ENCODE results near the gene SOX8.
A peak's percentile ranks its signal among the peaks of the same experiment; 100 is the strongest.

The SOX8 gene

DNA sequence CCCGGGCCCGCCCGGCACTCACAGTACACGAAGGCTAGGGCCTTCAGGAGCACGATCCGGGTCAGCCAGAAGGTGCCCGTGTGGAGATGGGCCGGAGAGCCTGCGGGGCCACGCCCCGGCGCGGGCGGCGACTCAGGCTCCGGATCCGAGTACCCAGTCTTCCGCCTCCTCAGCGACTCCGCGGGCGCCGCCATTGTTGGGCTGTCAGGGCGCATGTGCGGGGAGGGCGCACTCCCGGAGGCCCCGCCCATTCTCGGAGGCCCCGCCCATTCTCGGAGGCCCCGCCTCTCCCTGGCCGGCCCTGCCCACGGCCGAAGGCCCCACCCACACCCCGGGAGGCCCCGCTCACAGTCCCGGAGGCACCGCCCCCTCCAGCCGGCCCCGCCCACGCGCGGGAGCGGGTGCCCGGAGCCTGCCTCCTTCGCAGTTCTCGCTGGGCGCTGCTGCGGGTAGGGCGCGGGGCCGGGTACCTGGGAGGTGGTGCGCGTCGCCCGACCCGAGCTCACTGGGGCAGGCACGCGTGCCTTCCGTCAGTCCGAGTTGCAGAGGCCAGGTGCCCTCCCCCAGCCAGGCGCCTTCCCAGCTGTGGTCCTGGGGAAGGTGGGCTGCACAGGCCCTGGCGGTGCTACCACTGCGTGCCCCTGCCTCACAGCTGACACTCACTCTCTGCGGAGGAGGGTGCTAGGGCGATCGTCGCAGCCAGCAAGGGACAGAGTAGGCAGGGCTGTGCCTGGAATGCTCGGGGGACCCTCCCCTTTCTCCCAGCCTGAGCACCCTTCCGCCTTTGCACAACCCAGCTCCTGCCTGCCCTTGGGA lies 10.6 kb upstream of the SOX8 start, which contains the start of gene LMF1:
LMF1 (minus strand) TSS at position 219 of the 816 bp plus-strand sequence; CDS start at position 215, 4 bp downstream.
- H3K9me3 ChIP-seq (ENCODE audit: control insufficient read depth, low read length) = no peaks in the 10 kb centered on the region
- peak; percentile 93 to 96 (median 95) for DNase-seq
- peak within 1 kb of the TSS; percentile 91 for H3K4me3 ChIP-seq (ENCODE audit: insufficient read depth, low read depth, low read length, poor library complexity, severe bottlenecking)
- peaks cover 18% of the 10 kb centered on the region for H3K4me1 ChIP-seq (ENCODE audit: control insufficient read depth, insufficient read depth, low read length, poor library complexity, severe bottlenecking)
- H3K27ac ChIP-seq (ENCODE audit: insufficient read depth, low read length, poor library complexity, severe bottlenecking) = peak within 1 kb of the TSS; percentile 77
- no peaks in the 10 kb centered on the region for H3K27me3 ChIP-seq (replicated peaks; ENCODE audit: control insufficient read depth, insufficient read depth, low read length, poor library complexity, severe bottlenecking)
- peaks cover 4% of the 10 kb centered on the region for H3K36me3 ChIP-seq (ENCODE audit: control insufficient read depth, insufficient read depth, low read length)

DNA sequence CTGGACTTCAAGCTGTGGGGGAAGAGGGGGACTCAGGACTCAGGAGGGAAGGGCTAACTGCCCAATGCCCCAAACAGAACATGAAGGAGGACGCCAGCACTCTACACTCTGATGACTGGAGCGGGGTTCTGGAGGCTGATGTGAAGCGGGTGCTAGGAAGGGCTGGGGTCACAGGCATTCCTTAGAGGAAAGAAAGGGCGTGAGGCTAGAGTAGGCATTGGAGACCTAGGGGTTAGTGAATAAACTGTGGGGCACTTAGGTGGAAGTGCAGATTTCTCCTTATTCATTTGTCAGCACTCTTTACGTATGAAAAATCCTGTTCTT lies 10.0 kb upstream of the SOX8 start:
- no peaks in the 10 kb centered on the region for H3K36me3 ChIP-seq (ENCODE audit: control insufficient read depth, insufficient read depth, low read length)
- H3K4me3 ChIP-seq (ENCODE audit: insufficient read depth, low read depth, low read length, poor library complexity, severe bottlenecking) = no peak overlapping the region
- H3K4me1 ChIP-seq (ENCODE audit: control insufficient read depth, insufficient read depth, low read length, poor library complexity, severe bottlenecking) = peaks cover 23% of the 10 kb centered on the region
- H3K27me3 ChIP-seq (replicated peaks; ENCODE audit: control insufficient read depth, insufficient read depth, low read length, poor library complexity, severe bottlenecking) = no peaks in the 10 kb centered on the region
- DNase-seq = no peak
- no peak overlapping the region for H3K27ac ChIP-seq (ENCODE audit: insufficient read depth, low read length, poor library complexity, severe bottlenecking)
- H3K9me3 ChIP-seq (ENCODE audit: control insufficient read depth, low read length) = no peaks in the 10 kb centered on the region

DNA sequence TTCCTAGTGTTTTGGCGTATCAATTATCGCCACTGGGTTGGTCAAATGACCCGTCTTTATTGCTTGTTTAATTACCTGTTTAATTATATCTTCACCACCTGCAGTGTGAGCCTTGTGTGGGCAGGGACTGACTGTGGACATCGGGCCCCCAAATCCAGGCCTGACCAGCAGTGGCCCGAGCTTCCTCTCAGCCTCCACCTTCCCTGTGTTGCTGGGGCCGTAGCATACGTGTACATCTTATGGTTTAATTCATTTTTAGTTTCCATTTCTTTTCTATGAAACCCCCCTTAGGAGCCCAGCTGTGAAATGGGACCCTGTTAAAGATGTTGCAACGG lies 9.6 kb upstream of the SOX8 start:
- H3K27ac ChIP-seq (ENCODE audit: insufficient read depth, low read length, poor library complexity, severe bottlenecking) = no peak overlapping the region
- peaks cover 23% of the 10 kb centered on the region for H3K4me1 ChIP-seq (ENCODE audit: control insufficient read depth, insufficient read depth, low read length, poor library complexity, severe bottlenecking)
- no peaks in the 10 kb centered on the region for H3K36me3 ChIP-seq (ENCODE audit: control insufficient read depth, insufficient read depth, low read length)
- DNase-seq = no peak
- no peak overlapping the region for H3K4me3 ChIP-seq (ENCODE audit: insufficient read depth, low read depth, low read length, poor library complexity, severe bottlenecking)
- H3K27me3 ChIP-seq (replicated peaks; ENCODE audit: control insufficient read depth, insufficient read depth, low read length, poor library complexity, severe bottlenecking) = no peaks in the 10 kb centered on the region
- no peaks in the 10 kb centered on the region for H3K9me3 ChIP-seq (ENCODE audit: control insufficient read depth, low read length)

DNA sequence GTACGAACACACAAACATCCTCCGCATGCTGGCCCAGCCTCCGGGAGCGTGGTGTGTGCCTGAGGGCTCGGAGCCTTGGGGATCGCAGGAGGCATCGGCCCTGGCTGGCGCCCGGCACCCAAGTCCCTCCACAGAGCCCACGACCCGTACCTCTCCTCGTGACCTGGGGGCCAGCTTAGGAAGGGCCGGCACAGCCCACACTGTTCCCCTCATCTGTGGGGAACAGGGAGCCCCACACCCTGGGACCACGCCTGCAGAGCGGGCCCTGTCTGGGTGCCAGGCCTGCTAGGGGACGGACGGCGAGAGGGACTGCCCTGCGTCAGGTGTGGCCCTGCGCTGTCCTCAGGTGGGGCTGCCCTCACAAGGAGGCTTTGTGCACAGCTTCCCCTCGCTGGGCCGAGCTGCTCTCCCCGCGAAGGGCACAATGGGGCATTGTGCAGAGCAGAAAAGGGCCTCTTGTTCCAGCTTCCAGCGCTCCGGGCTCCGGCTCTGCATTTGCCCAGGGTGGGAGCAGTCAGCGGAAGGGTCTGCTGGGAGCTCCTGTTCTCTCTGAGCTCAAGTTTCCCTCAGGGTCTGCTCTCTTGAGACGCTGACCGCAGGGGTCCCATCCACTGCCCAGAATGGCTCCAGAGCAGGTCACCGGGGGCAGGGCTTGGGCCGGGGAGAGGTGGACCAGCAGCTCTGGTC lies 9.1 kb upstream of the SOX8 start:
- Histone ChIP-seq H3K4me1 (ENCODE audit: control insufficient read depth, insufficient read depth, low read length, poor library complexity, severe bottlenecking) (peaks cover 23% of the 10 kb centered on the region), H3K9me3 (ENCODE audit: control insufficient read depth, low read length) (no peaks in the 10 kb centered on the region)

GRCh38 chr16:973366-973765 lies 8.2 kb upstream of the SOX8 start:
- no peaks in the 10 kb centered on the region for H3K36me3 ChIP-seq (ENCODE audit: control insufficient read depth, insufficient read depth, low read length)
- H3K27ac ChIP-seq (ENCODE audit: insufficient read depth, low read length, poor library complexity, severe bottlenecking) = no peak overlapping the region
- H3K27me3 ChIP-seq (replicated peaks; ENCODE audit: control insufficient read depth, insufficient read depth, low read length, poor library complexity, severe bottlenecking) = no peaks in the 10 kb centered on the region
- H3K4me1 ChIP-seq (ENCODE audit: control insufficient read depth, insufficient read depth, low read length, poor library complexity, severe bottlenecking) = peaks cover 23% of the 10 kb centered on the region
- H3K9me3 ChIP-seq (ENCODE audit: control insufficient read depth, low read length) = no peaks in the 10 kb centered on the region
- no peak overlapping the region for H3K4me3 ChIP-seq (ENCODE audit: insufficient read depth, low read depth, low read length, poor library complexity, severe bottlenecking)
- no peak for DNase-seq

More for the DNA sequence above, 9.1 kb upstream of the SOX8 start:
- Histone ChIP-seq H3K27ac (ENCODE audit: insufficient read depth, low read length, poor library complexity, severe bottlenecking) (no peak overlapping the region), H3K27me3 (replicated peaks; ENCODE audit: control insufficient read depth, insufficient read depth, low read length, poor library complexity, severe bottlenecking) (no peaks in the 10 kb centered on the region), H3K36me3 (ENCODE audit: control insufficient read depth, insufficient read depth, low read length) (no peaks in the 10 kb centered on the region), H3K4me3 (ENCODE audit: insufficient read depth, low read depth, low read length, poor library complexity, severe bottlenecking) (no peak overlapping the region)
- DNase-seq = no peak

GRCh38 chr16:974001-974601 lies 7.5 kb upstream of the SOX8 start:
- no peak overlapping the region for H3K4me3 ChIP-seq (ENCODE audit: insufficient read depth, low read depth, low read length, poor library complexity, severe bottlenecking)
- no peaks in the 10 kb centered on the region for H3K9me3 ChIP-seq (ENCODE audit: control insufficient read depth, low read length)
- no peaks in the 10 kb centered on the region for H3K27me3 ChIP-seq (replicated peaks; ENCODE audit: control insufficient read depth, insufficient read depth, low read length, poor library complexity, severe bottlenecking)
- H3K27ac ChIP-seq (ENCODE audit: insufficient read depth, low read length, poor library complexity, severe bottlenecking) = no peak overlapping the region
- H3K4me1 ChIP-seq (ENCODE audit: control insufficient read depth, insufficient read depth, low read length, poor library complexity, severe bottlenecking) = peaks cover 23% of the 10 kb centered on the region
- DNase-seq = no peak
- H3K36me3 ChIP-seq (ENCODE audit: control insufficient read depth, insufficient read depth, low read length) = no peaks in the 10 kb centered on the region

DNA sequence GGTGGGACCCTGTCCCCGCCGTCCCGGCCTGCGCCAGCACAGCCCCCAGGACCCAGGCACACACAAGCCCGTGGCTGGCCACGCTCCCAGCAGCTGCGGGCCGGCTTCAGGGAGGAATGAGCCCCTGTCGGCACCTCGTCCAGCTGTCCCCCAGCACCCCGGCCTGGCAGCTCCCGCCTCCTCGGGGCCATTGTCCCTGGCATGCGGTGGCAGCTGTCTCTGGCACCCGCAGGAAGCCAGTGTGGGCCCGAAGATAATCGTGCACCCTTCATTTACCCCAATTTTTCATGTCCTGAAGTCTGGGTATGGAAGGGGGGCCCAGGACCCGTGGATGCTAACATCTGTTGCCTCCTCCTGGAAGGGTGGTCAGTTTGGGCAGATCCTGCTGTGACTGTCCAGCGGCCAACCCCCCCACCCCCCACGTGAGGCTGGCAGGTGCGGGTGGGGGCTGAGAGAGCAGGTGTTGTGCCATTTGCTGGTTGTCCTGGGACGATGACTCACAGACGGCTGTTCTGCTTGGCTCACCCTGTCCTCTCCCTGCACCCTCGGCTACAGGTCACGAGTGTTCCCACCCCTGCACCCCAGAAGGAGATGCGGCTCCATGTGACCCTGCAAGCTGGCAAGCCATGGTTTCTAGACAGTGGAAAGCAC lies 6.8 kb upstream of the SOX8 start:
- Histone ChIP-seq H3K9me3 (ENCODE audit: control insufficient read depth, low read length) (no peaks in the 10 kb centered on the region), H3K27me3 (replicated peaks; ENCODE audit: control insufficient read depth, insufficient read depth, low read length, poor library complexity, severe bottlenecking) (no peaks in the 10 kb centered on the region), H3K36me3 (ENCODE audit: control insufficient read depth, insufficient read depth, low read length) (no peaks in the 10 kb centered on the region), H3K27ac (ENCODE audit: insufficient read depth, low read length, poor library complexity, severe bottlenecking) (no peak overlapping the region), H3K4me1 (ENCODE audit: control insufficient read depth, insufficient read depth, low read length, poor library complexity, severe bottlenecking) (peaks cover 19% of the 10 kb centered on the region), H3K4me3 (ENCODE audit: insufficient read depth, low read depth, low read length, poor library complexity, severe bottlenecking) (no peak overlapping the region)
- DNase-seq = no peak

- peaks cover 19% of the 10 kb centered on the region for H3K4me1 ChIP-seq (ENCODE audit: control insufficient read depth, insufficient read depth, low read length, poor library complexity, severe bottlenecking)
Observed at GRCh38 chr16:975291-975690, 6.3 kb upstream of the SOX8 start.

GRCh38 chr16:976389-976931 lies 5.1 kb upstream of the SOX8 start:
- H3K36me3 ChIP-seq (ENCODE audit: control insufficient read depth, insufficient read depth, low read length) = no peaks in the 10 kb centered on the region
- no peak overlapping the region for H3K27ac ChIP-seq (ENCODE audit: insufficient read depth, low read length, poor library complexity, severe bottlenecking)
- peaks cover 21% of the 10 kb centered on the region for H3K4me1 ChIP-seq (ENCODE audit: control insufficient read depth, insufficient read depth, low read length, poor library complexity, severe bottlenecking)
- H3K4me3 ChIP-seq (ENCODE audit: insufficient read depth, low read depth, low read length, poor library complexity, severe bottlenecking) = no peak overlapping the region
- H3K9me3 ChIP-seq (ENCODE audit: control insufficient read depth, low read length) = no peaks in the 10 kb centered on the region
- no peak for DNase-seq
- no peaks in the 10 kb centered on the region for H3K27me3 ChIP-seq (replicated peaks; ENCODE audit: control insufficient read depth, insufficient read depth, low read length, poor library complexity, severe bottlenecking)

More at GRCh38 chr16:975291-975690, 6.3 kb upstream of the SOX8 start:
- no peak for DNase-seq
- no peaks in the 10 kb centered on the region for H3K9me3 ChIP-seq (ENCODE audit: control insufficient read depth, low read length)
- H3K4me3 ChIP-seq (ENCODE audit: insufficient read depth, low read depth, low read length, poor library complexity, severe bottlenecking) = no peak overlapping the region
- H3K27ac ChIP-seq (ENCODE audit: insufficient read depth, low read length, poor library complexity, severe bottlenecking) = no peak overlapping the region
- H3K27me3 ChIP-seq (replicated peaks; ENCODE audit: control insufficient read depth, insufficient read depth, low read length, poor library complexity, severe bottlenecking) = no peaks in the 10 kb centered on the region
- no peaks in the 10 kb centered on the region for H3K36me3 ChIP-seq (ENCODE audit: control insufficient read depth, insufficient read depth, low read length)
